Hepatic stellate cell (primary cell): ENCODE results near the gene GATB.

Experiments
- DNase-seq: peaks from one replicate; pipeline ENCODE4 v3.0.0; 2011; ENCODE audit warnings: low spot score

The GATB gene

DNA sequence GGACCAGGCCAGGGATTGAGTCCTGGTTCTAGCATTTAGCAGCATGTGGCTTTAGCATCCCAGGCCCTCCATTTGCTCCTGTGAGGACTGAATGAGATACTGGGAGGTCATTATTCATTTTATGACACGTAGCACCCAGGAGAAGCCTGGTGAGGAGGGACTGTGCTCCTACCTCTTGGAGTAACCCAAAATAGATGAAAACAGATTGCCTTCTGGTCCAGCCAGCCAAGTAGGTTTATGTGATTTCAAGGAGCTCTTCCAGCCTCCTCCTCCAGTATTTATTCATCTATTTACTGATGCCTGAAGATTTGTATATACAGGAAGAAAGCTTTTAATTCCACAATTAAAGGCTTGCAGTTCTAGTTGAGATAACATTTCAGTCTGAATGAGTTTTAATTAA is 109.3 kb downstream of the GATB start:
- no peak for DNase-seq

DNA sequence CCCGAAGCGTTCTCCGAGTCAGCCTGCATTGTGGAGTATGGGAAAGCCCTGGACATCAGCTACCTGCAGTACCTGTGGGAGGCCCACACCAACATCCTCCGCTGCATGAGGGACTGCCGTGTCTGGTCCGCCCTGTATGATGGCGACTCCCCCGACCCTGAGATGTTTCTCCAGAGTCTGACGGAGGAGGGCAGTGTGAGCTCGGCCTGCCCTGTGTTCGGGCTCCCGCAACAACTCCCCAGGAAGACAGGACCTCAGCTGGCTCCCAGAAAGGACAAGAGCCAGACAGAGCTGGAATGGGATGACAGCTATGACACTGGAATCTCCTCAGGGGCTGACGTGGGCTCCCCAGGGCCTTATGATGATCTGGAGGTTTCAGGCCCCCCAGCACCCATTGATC is 111.3 kb downstream of the GATB start:
- DNase-seq = peak; percentile 66

DNA sequence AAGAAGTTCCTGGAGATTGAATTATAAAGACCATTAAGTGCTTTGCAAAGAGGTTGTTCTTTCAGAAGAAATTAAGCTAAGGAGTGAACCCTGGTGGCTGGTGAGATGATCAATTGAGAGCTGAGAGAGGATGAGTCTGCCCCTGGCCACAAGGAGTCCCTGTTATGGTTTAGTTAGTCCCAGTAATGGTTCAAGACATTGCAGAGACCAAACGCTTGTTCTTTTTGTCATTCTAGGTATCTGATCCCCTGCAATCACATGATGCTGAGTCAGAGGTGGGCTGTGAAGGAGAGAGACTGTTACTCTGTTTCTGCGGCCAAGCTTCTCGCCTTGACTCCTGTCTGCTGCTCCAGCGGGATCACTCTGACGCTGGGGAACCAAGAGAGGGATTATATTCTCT is 114.5 kb downstream of the GATB start:
- DNase-seq = no peak

DNA sequence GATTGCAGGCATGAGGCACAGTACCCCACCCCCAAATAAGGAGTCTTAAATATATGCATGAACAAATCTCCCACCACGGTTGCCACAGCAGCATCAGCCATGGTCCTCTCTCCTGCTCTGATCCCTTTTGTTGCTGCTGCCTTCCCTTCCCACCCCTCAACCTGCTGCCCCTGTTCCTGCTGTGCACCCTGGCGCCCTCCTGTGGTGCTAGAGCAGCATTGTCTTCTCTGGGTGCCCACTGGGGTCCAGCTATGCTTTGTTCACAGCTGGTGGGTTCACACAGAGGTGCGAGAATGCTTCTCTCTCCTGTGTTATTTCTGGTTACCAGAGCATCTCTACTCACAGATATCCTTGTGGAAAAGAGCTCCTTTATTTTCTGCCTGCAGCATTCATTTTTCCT is 116.2 kb downstream of the GATB start:
- no peak for DNase-seq

DNA sequence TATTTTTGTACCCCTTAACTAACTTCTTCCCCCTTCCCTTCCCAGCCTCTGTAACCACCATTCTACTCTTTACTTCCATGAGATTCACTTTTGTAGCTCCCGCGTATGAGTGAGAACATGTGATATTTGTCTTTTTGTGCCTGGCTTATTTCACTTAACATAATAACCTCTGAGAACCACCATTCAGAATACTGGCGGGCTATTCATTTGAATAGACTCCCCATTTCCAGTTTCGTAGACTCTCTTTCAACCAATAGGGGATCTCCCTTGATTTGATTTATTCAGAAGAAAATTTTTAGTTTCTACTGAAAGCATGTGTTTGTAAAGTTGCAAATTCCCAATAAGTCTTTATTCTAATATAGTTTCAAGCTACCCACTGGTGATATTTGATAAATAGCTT is 117.2 kb downstream of the GATB start:
- no peak for DNase-seq

DNA sequence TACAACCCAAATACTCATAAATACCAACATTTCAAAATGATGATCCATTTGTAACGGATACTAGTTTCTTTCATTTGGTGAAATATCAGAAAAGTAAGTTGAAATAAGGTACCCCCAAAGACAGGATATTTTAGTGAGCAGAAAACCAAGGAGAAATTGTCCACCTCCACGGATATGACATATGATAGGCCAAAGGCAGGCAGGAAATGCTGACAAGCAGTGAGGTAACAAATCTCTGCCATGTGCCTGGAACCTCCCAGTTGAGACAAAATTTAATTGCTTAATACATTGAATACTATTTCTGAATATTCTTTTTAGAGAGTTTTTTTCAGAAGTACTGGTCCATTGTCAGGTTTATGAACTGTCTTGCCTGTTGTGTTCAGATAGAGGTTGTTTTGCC is 118.8 kb downstream of the GATB start:
- no peak for DNase-seq

DNA sequence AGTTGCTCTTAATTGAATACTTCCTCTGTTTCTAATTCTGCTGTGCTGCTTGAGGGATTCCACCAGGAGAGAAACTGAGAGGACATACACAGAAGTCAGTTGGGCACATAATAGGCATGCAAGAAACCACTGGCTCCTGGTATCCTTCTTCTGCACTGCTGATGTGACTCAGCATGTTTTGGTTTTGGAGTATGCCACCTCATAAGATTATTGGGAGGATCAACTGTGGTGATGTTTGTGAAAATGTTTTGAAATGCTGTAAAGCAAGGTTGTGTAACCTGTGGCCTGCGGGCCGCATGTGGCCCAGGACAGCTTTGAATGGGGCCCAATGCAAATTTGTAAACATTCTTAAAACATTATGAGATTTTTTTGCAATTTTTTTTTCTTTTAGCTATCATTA is 119.6 kb downstream of the GATB start:
- no peak for DNase-seq

DNA sequence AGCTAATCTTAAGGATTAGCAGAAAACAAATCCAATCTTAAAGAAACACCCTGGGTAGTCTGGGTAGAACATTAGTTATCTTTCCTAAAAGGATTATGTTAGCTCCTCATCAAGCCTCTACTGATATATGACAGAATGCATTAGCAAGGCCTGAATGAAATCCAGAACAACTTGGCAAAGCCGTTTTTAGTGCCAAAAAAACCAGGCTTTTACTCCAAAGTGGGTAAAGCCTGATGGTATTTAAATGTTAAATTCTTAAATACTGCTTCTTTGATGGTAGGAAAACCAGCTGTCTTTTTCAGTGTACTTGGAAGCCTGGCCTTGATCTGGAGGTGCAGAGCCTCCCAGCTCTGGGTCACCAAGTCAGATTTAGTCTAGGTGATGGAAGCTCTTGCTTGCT is 120.4 kb downstream of the GATB start:
- DNase-seq = no peak

DNA sequence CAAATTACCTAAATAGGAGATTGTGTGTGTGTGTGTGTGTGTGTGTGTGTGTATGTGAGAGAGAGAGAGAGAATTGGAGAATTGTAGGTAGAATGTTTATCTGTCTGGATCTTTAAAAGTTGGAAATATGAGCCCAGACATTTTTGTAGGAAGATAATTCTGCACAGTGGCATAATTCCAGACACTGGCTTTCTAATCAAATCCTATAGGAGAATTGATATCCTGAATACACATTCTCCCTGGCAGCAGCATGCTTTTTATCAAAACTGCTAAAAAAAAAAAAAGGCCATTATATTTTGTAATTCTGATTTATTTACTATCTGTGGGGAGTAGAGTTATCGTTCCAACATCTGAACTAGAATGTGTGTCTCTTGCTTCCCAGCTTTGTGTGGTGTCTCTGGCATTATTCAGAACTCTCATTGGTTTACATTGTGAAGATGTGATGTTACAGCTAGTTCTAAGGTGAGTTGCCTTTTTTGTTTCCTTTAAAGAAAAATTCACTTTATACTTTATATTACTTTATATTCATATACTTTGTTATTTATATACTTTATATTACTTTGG is 122.4 kb downstream of the GATB start:
- DNase-seq = no peak

DNA sequence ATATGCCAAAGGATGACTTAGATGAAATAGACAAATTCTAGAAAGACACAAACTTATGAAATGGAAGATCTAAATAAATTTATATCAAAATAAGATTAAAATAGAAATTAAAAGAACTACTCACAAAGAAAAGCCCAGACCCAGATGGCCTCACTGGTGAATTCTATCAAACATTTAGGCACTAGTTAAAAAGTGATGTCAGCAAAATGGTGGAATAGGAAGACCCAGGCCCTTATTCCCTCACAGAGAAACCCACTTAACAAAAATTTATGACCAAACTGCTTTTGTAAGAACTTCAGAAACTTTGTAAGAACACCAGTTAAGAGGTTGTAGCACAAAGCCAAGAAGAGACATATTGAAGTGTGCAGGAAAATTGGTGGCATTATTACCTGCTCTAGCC is 129.5 kb downstream of the GATB start:
- DNase-seq = no peak

DNA sequence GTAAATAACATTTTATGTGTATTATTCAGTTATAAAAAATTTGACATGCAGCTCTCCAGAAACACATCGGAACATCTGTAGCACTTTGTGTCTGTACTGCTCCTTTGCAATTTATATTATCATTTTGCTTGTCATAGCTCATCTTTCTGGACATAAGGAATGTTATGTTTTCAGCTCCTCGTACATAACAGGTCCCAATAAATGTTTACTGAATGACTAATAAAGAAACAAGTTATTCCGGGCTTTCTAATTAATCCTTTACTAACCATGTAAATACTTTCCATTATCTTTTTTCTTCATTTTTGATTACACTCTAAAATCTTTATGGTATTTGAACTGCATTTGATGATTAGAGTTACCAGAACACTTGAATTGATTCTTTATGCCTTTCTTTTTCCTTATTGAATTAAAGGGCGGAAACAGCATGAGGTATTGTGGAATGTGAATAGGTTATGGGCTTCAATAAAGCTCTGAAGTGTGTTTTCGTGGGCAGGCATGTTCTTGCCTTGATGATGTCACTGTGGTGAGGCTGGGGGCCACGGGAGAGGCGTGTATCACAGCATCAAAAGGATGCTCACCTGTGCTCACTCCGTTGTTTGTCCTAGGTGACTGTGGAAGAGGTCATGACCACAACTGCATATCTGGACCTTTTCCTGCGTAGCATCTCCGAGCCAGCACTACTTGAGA is 131.6 kb downstream of the GATB start:
- DNase-seq = no peak

DNA sequence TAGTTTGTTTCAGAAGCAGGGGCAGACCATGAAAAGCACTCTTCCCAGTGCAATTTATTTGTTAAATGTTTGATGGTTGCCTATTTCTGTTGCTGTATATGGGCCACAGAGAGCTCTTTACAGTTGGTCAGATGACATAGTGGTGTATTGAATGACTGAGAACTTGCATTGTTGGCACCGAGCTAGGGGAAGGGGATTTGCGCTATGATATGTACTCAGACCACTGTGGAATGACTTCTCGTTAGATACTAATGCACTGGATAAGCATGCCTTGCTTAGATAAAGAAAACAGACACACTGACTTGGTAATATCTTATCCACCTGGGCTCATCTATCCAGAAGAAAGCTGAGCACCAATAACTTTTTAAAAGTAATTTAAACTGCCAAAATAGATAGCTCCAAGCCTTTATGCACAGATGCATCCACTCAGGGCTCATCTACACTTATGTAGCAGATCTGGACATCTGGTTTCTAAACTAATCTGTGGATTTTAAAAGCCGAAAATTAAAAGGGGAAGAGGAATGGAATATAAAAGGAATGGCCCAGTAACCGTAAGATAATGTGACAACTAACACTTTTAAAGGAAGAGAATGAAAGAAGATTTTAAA is 132.7 kb downstream of the GATB start:
- no peak for DNase-seq

DNA sequence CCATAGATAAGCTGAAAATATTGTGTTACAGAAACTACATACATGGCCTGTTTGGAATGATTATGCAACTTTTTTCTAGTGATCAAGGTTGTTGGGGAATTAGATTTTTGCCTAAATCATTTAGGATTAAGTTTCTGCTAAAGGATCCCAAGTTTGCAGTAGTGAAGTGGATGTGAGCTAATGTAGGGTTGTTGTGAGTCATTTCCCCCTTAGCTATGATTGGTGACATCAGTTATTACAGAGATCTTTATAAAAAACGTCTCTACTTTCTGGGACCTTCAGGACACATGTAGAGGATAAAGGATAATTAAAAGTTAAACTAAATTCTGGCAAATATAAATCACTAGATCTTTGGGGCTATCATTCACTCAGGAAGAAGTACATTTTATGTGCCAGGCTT is 133.3 kb downstream of the GATB start:
- DNase-seq = no peak

DNA sequence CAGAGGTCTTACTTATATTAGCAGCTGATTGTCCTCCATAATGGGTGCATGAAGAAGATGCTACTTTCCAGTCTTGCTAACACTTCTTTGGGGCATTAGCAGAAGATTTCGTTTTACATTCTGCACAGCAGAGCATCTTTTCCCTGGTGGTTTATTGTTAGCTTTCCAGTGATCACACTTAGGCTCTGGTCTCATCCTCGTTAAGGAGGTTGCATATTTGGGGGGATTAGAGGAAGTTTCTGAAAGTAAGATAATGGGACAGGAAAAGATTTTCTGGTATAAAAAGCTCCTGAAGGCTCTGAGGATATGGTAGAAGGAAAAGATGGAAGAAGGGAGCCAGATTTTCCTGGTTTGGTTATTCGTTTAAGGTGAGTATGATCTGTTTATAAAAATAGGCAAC is 134.1 kb downstream of the GATB start:
- no peak for DNase-seq

DNA sequence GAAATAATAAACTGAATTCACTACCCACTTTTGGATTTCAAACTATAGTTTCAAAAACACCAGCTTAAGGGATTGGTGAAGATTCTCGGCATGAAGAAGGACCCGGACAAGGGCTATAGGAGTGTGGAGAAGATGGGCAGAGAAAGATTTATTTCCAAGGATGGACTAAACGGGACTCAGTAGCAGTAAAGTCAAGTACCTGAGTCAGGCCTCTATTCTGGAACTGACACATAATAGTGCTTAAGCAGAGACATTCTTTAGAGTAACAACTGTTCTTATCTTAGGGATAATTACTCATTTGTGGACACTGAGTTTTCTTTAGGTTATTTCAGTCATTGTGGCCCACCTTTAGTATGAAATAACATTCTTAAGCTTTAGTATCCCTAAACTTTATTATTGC is 134.6 kb downstream of the GATB start:
- DNase-seq = no peak

DNA sequence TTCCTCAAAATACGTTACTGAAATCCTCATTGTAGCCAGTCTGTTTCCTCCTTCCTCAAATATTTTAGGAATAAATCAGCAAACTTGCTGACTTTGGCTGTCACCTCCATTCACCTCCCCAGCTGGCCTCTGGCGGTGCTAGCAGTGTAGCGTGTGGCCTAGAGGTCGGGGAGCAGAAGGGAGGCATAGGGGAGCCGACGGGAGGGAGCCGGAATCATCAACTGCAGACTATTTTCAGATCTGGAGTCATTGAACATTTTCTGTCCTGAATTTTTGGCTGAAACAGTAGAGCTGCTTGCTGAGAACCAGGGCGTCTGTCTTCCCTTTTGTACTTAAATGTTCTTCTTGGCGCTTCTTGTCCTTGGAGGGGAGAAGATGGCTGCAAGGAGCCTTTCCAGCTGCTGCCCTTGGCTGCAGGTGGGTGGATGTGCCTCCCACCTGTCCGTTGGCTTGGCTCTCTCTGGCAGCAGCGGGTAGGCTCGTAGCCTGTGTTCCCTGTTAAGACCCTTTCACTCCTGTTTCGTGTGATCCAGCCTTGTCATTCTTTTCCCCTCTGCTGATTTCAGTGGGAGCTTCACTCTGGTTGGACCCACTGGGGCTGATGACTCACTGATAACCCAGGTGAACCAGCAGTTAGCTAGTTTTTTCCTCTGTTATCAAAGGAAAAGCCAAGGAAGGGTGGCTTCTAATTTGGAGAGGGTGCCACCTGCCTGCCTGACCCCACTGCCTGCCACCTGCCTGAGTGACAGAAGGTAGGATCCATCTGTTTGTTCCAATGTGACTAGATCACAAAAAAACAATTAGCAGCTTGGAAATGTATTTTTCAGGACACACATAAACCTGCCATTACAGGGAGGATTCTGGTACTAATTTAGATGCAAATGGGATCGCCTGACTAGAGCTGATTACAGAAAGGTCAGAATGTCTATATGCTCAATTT is 135.9 kb downstream of the GATB start:
- peak; percentile 42 for DNase-seq
